Endodermal cell (in vitro differentiated cells): ENCODE results near the gene MGAT4A. TPM values are rescaled to one million over a fixed set of nuclear protein-coding genes. Genes with fewer than 3 reads are reported as not detected.

ENCODE experiments used
- DNase-seq: peaks from one replicate; pipeline ENCODE4 v3.0.0-alpha.2; 2017
- H3K27ac ChIP-seq: 2 replicates; pipeline ENCODE4 v1.5.1; 2013; ENCODE audit warnings: mild to moderate bottlenecking, low read depth, low read length, moderate library complexity
- H3K27me3 ChIP-seq: 2 replicates; pipeline ENCODE4 v1.6.1; 2013; ENCODE audit warnings: mild to moderate bottlenecking, low read length, moderate library complexity; ENCODE audit not compliant: insufficient read depth, control insufficient read depth, poor library complexity, severe bottlenecking
- H3K36me3 ChIP-seq: 2 replicates; pipeline ENCODE4 v1.7.0; 2013; ENCODE audit warnings: mild to moderate bottlenecking, low read length, moderate library complexity; ENCODE audit not compliant: control insufficient read depth, insufficient read depth
- H3K4me1 ChIP-seq: one replicate; pipeline ENCODE4 v1.7.0; 2013; ENCODE audit warnings: low read length; ENCODE audit not compliant: control insufficient read depth, insufficient read depth
- H3K4me3 ChIP-seq: 2 replicates; pipeline ENCODE4 v1.5.1; 2013; ENCODE audit warnings: mild to moderate bottlenecking, low read length, moderate library complexity
- H3K9ac ChIP-seq: 2 replicates; pipeline ENCODE4 v1.6.1; 2013; ENCODE audit warnings: mild to moderate bottlenecking, low read length, moderate library complexity; ENCODE audit not compliant: poor library complexity, severe bottlenecking; ENCODE audit errors: extremely low read depth
- H3K9me3 ChIP-seq: 2 replicates; pipeline ENCODE4 v1.6.1; 2013; ENCODE audit warnings: mild to moderate bottlenecking, low read length, moderate library complexity; ENCODE audit not compliant: control insufficient read depth
- H3K27ac Mint-ChIP-seq: 2 replicates; pipeline ENCODE4 v1.8.0; 2020; ENCODE audit warnings: mixed read lengths
- H3K27me3 Mint-ChIP-seq: 2 replicates; pipeline ENCODE4 v1.8.0; 2021; ENCODE audit warnings: mild to moderate bottlenecking, mixed read lengths; ENCODE audit not compliant: insufficient read depth
- H3K36me3 Mint-ChIP-seq: 2 replicates; pipeline ENCODE4 v1.8.0; 2020; ENCODE audit warnings: low read depth, mixed read lengths
- H3K4me1 Mint-ChIP-seq: 2 replicates; pipeline ENCODE4 v1.8.0; 2020; ENCODE audit warnings: mixed read lengths
- H3K4me3 Mint-ChIP-seq: 2 replicates; pipeline ENCODE4 v1.8.0; 2020; ENCODE audit warnings: mild to moderate bottlenecking, moderate library complexity, mixed read lengths
- H3K9me3 Mint-ChIP-seq: 2 replicates; pipeline ENCODE4 v1.8.0; 2020; ENCODE audit warnings: mild to moderate bottlenecking, mixed read lengths
- CTCF ChIP-seq: fragments of 200-600 bp; sonication (generic); conservative IDR thresholded peaks from 2 replicates; pipeline ENCODE4 v1.5.0; 2021; ENCODE audit warnings: antibody characterized with exemption, mild to moderate bottlenecking
- WGBS, 2 experiments: methylation state at CpG; one replicate each; pipeline versions ENCODE4 v1.1.5 to v1.1.7; 2013; ENCODE audit warnings: missing lambda C conversion rate in 2 of 2, mixed read lengths in 1 of 2; ENCODE audit not compliant: insufficient coverage in 1 of 2, insufficient read length in 1 of 2; 5-methylcytosine and 5-hydroxymethylcytosine counted together
- total RNA-seq, 2 donors: library from RNA; stranded (reverse); fragmentation: NEBNext Ultra II Directional in 1 of 2; extraction: Animal tissue kit (Norgen Biotek cat#: 25700) in 1 of 2; gene quantifications; 2 replicates in 1 of 2; 3 replicates in 1 of 2; pipeline ENCODE4 v1.2.1, GENCODE V29; 2021

MGAT4A gene
- total RNA-seq, 2 donors from 2014 or later: 8.2 to 11.1 TPM

GRCh38 chr2:98648451-98648850, 82.5 kb downstream of the MGAT4A start:
- Mint-ChIP-seq H3K27ac (no peak overlapping the region), H3K4me1 (peaks cover 19% of the 10 kb centered on the region)
- no peak overlapping the region for H3K27ac ChIP-seq

GRCh38 chr2:98647636-98648035, 83.3 kb downstream of the MGAT4A start:
- Mint-ChIP-seq H3K9me3 (no peaks in the 10 kb centered on the region), H3K4me3 (no peak overlapping the region), H3K27ac (no peak overlapping the region), H3K36me3 (no peaks in the 10 kb centered on the region), H3K27me3 (no peaks in the 10 kb centered on the region), H3K4me1 (peaks cover 20% of the 10 kb centered on the region)
- WGBS, 2 experiments: 86 to 89% methylated on average over 5 of the region's 5 CpGs
- Histone ChIP-seq H3K27ac (no peak overlapping the region), H3K9me3 (no peaks in the 10 kb centered on the region), H3K4me1 (no peaks in the 10 kb centered on the region), H3K27me3 (no peaks in the 10 kb centered on the region), H3K36me3 (no peaks in the 10 kb centered on the region), H3K4me3 (no peak overlapping the region), H3K9ac (no peak overlapping the region)
- TF ChIP-seq CTCF: no peak
- no peak for DNase-seq

More at GRCh38 chr2:98648451-98648850, 82.5 kb downstream of the MGAT4A start:
- no peaks in the 10 kb centered on the region for H3K9me3 Mint-ChIP-seq
- DNase-seq: no peak
- Histone ChIP-seq H3K9me3 (no peaks in the 10 kb centered on the region), H3K4me1 (no peaks in the 10 kb centered on the region), H3K9ac (no peak overlapping the region), H3K4me3 (no peak overlapping the region), H3K36me3 (no peaks in the 10 kb centered on the region), H3K27me3 (no peaks in the 10 kb centered on the region)
- no peak for TF ChIP-seq CTCF
- H3K27me3 Mint-ChIP-seq: no peaks in the 10 kb centered on the region
- no peaks in the 10 kb centered on the region for H3K36me3 Mint-ChIP-seq
- WGBS, 2 experiments: 88 to 93% methylated on average over 2 to 4 of the region's 4 CpGs
- no peak overlapping the region for H3K4me3 Mint-ChIP-seq

GRCh38 chr2:98643496-98644100, 87.3 kb downstream of the MGAT4A start:
- Histone ChIP-seq H3K27ac (no peak overlapping the region), H3K36me3 (peaks cover 1% of the 10 kb centered on the region), H3K27me3 (no peaks in the 10 kb centered on the region), H3K4me1 (no peaks in the 10 kb centered on the region), H3K9me3 (no peaks in the 10 kb centered on the region), H3K9ac (no peak overlapping the region), H3K4me3 (no peak overlapping the region)
- H3K36me3 Mint-ChIP-seq: no peaks in the 10 kb centered on the region
- H3K27me3 Mint-ChIP-seq: no peaks in the 10 kb centered on the region
- WGBS, 2 experiments: 93% methylated on average over 4 to 5 of the region's 5 CpGs
- no peak overlapping the region for H3K27ac Mint-ChIP-seq
- TF ChIP-seq CTCF: no peak
- no peak for DNase-seq
- H3K4me3 Mint-ChIP-seq: no peak overlapping the region
- H3K4me1 Mint-ChIP-seq: peaks cover 20% of the 10 kb centered on the region
- no peaks in the 10 kb centered on the region for H3K9me3 Mint-ChIP-seq
